Neural progenitor cell (in vitro differentiated cells): ENCODE data around the gene MYLK4.

ENCODE experiments used
- CTCF ChIP-seq: fragments of 200-600 bp; sonication (generic); IDR thresholded peaks from 2 replicates; pipeline ENCODE4 v1.5.1; 2017; ENCODE audit warnings: antibody characterized with exemption, mild to moderate bottlenecking
- EZH2 ChIP-seq: fragments of 200-600 bp; sonication (generic); IDR thresholded peaks from 2 replicates; pipeline ENCODE4 v1.6.1; 2017; ENCODE audit warnings: antibody characterized with exemption, mild to moderate bottlenecking, moderate library complexity
- EZH2phosphoT487 ChIP-seq: fragments of 200-600 bp; sonication (generic); IDR thresholded peaks from 2 replicates; pipeline ENCODE4 v1.6.1; 2017; ENCODE audit warnings: antibody characterized with exemption

GRCh38 chr6:2653369-2654032 lies 97.2 kb downstream of the MYLK4 start:
- TF ChIP-seq CTCF, result no peak
- no peak for TF ChIP-seq EZH2
- TF ChIP-seq EZH2phosphoT487, result no peak
